B cell (primary cell): ENCODE results near the gene SAMD7. TPM values are rescaled to one million over a fixed set of nuclear protein-coding genes. Genes with fewer than 3 reads are reported as not detected.

Experiments used
- ATAC-seq: fragments of 200-7000 bp; cut with Tn5 transposase; one replicate; pipeline ENCODE4 v1.10.0; 2021; ENCODE audit warnings: low read depth, mild to moderate bottlenecking, moderate number of reproducible peaks, moderate library complexity
- CTCF ChIA-PET: fragments of 350-600 bp; sonication (Branson Sonifier 250); formaldehyde crosslinking; loops from one replicate; lab custom pipeline; 2021; ENCODE audit warnings: antibody characterized with exemption, inconsistent platforms; lab: Charles Lee
- POLR2A ChIA-PET: fragments of 350-600 bp; sonication (Branson Sonifier 250); formaldehyde crosslinking; loops from one replicate; lab custom pipeline; 2021; ENCODE audit warnings: antibody characterized with exemption; lab: Charles Lee
- DNase-seq: peaks from one replicate; pipeline ENCODE4 v3.0.0; 2013
- H2AFZ ChIP-seq: 2 replicates; pipeline ENCODE4 v1.6.1; 2012; ENCODE audit warnings: mild to moderate bottlenecking, low read depth, low read length; ENCODE audit not compliant: insufficient read depth, poor library complexity, severe bottlenecking
- H3K27ac ChIP-seq, 2 donors: 1 replicate in 1 of 2; 2 replicates in 1 of 2; pipeline ENCODE4 v1.5.1; 2012 to 2013; ENCODE audit warnings: low read length in 2 of 2, mild to moderate bottlenecking in 2 of 2, moderate library complexity in 1 of 2
- H3K27me3 ChIP-seq, 4 experiments: fragments of 200-600 bp in 1 of 4; sonication (generic) in 1 of 4; replicated peaks in 1 of 4; 1 replicate in 2 of 4; 2 replicates in 2 of 4; pipeline versions ENCODE4 v1.6.1 to v1.7.0; 2013 to 2016; ENCODE audit warnings: low read length in 3 of 4, mild to moderate bottlenecking in 2 of 4, mixed read lengths in 1 of 4, moderate library complexity in 1 of 4; ENCODE audit not compliant: insufficient read depth in 4 of 4, control insufficient read depth in 3 of 4; ENCODE audit errors: control extremely low read depth in 1 of 4
- H3K36me3 ChIP-seq, 2 experiments: replicated peaks in 1 of 2; 1 replicate in 1 of 2; 2 replicates in 1 of 2; pipeline versions ENCODE4 v1.6.1 to v1.7.1; 2013; ENCODE audit warnings: low read length in 1 of 2; ENCODE audit not compliant: insufficient read depth in 2 of 2, control insufficient read depth in 1 of 2; ENCODE audit errors: control extremely low read depth in 1 of 2, extremely low read depth in 1 of 2
- H3K4me1 ChIP-seq, 2 donors: fragments of 200-600 bp in 1 of 2; sonication (generic) in 1 of 2; 1 replicate in 1 of 2; 2 replicates in 1 of 2; pipeline versions ENCODE4 v1.5.1 to v1.6.1; 2013 to 2017; ENCODE audit warnings: low read length in 2 of 2; ENCODE audit not compliant: control insufficient read depth in 2 of 2, insufficient read depth in 2 of 2
- H3K4me2 ChIP-seq: replicated peaks from 2 replicates; pipeline ENCODE3; 2012; ENCODE audit warnings: mild to moderate bottlenecking, low read depth, low read length; ENCODE audit not compliant: poor library complexity, severe bottlenecking
- H3K4me3 ChIP-seq, 5 experiments: fragments of 200-600 bp in 1 of 5; sonication (generic) in 1 of 5; 1 replicate in 3 of 5; 2 replicates in 2 of 5; pipeline versions ENCODE4 v1.5.1 to v1.7.0; 2011 to 2016; ENCODE audit warnings: low read length in 4 of 5, mild to moderate bottlenecking in 4 of 5, low read depth in 2 of 5, control low read depth in 1 of 5, moderate library complexity in 1 of 5; ENCODE audit not compliant: insufficient read depth in 1 of 5; ENCODE audit errors: control extremely low read depth in 1 of 5, extremely low read depth in 1 of 5
- H3K79me2 ChIP-seq: fragments of 200-600 bp; sonication (generic); one replicate; pipeline ENCODE4 v1.6.0; 2016; ENCODE audit warnings: low read length; ENCODE audit not compliant: control insufficient read depth, insufficient read depth
- H3K9ac ChIP-seq: fragments of 200-600 bp; sonication (generic); 2 replicates; pipeline ENCODE4 v1.6.1; 2017; ENCODE audit warnings: mild to moderate bottlenecking, low read length, moderate library complexity
- H3K9me3 ChIP-seq, 3 donors: one replicate each; pipeline versions ENCODE4 v1.6.1 to v1.7.1; 2013; ENCODE audit warnings: low read length in 2 of 3; ENCODE audit not compliant: control insufficient read depth in 2 of 3, insufficient read depth in 1 of 3; ENCODE audit errors: control extremely low read depth in 1 of 3
- H4K20me1 ChIP-seq: 2 replicates; pipeline ENCODE4 v1.6.0; 2012; ENCODE audit warnings: mild to moderate bottlenecking, low read length; ENCODE audit not compliant: insufficient read depth, control insufficient read depth, poor library complexity, severe bottlenecking
- H3K27ac Mint-ChIP-seq: one replicate; pipeline ENCODE4 v1.8.0; 2021; ENCODE audit warnings: mixed read lengths
- H3K27me3 Mint-ChIP-seq: one replicate; pipeline ENCODE4 v1.8.0; 2021; ENCODE audit warnings: mixed read lengths
- H3K4me1 Mint-ChIP-seq: one replicate; pipeline ENCODE4 v1.8.0; 2021; ENCODE audit warnings: mixed read lengths
- H3K4me3 Mint-ChIP-seq: one replicate; pipeline ENCODE4 v1.8.0; 2021; ENCODE audit warnings: mixed read lengths
- H3K9me3 Mint-ChIP-seq: one replicate; pipeline ENCODE4 v1.8.0; 2022; ENCODE audit warnings: mixed read lengths; ENCODE audit not compliant: insufficient read depth
- CTCF ChIP-seq: fragments of 200-600 bp; IDR thresholded peaks from one replicate; pipeline ENCODE4 v1.8.0; 2022; ENCODE audit warnings: antibody characterized with exemption, mild to moderate bottlenecking
- EZH2 ChIP-seq: IDR thresholded peaks from 2 replicates; pipeline ENCODE4 v1.6.1; 2012; ENCODE audit warnings: borderline replicate concordance, low read depth, mild to moderate bottlenecking, moderate library complexity, low read length; ENCODE audit not compliant: insufficient read depth, poor library complexity, severe bottlenecking
- WGBS: methylation state at CpG from one replicate; pipeline ENCODE4 v1.1.5; 2013; ENCODE audit warnings: missing lambda C conversion rate; ENCODE audit not compliant: insufficient coverage; 5-methylcytosine and 5-hydroxymethylcytosine counted together
- intact Hi-C: fragments of 100-400 bp; cut with micrococcal nuclease; formaldehyde crosslinking; loops from one replicate; pipeline ENCODE4 v1.10.0; 2022
- polyA plus RNA-seq: library from polyadenylated mRNA; depleted of rRNA; stranded (reverse); fragments of >200 nt; gene quantifications from 2 replicates; pipeline ENCODE4 v1.2.3, GENCODE V29; 2012
- total RNA-seq, 2 donors: library from RNA; stranded (reverse); fragments of 120-200 nt in 1 of 2; gene quantifications; 1 replicate in 1 of 2; 2 replicates in 1 of 2; pipeline versions ENCODE4 v1.2.3 to v1.2.4, GENCODE V29; 2013 to 2022

The SAMD7 gene
- total and polyA plus RNA-seq, 2 donors (not counting 1 experiment from before 2014, with no cell fraction given): not detected

GRCh38 chr3:169897284-169897683 is 14.1 kb upstream of the SAMD7 start:
- H3K4me3 Mint-ChIP-seq: no peak overlapping the region
- H3K4me1 Mint-ChIP-seq: no peaks in the 10 kb centered on the region
- H3K27me3 Mint-ChIP-seq: no peaks in the 10 kb centered on the region
- Histone ChIP-seq H3K79me2 (no peaks in the 10 kb centered on the region), H3K4me1 (no peaks in the 10 kb centered on the region), H2AFZ (no peak overlapping the region), H3K4me3 (no peak overlapping the region), H3K4me2 (no peak overlapping the region), H3K9ac (no peak overlapping the region), H4K20me1 (no peaks in the 10 kb centered on the region), H3K27me3 (no peaks in the 10 kb centered on the region), H3K9me3 (peaks cover 0 to 17% (median 7%) of the 10 kb centered on the region in 3 donors), H3K36me3 (no peaks in the 10 kb centered on the region), H3K27ac (no peak overlapping the region)
- intact Hi-C loops: no loop called here
- no peak for ATAC-seq
- H3K27ac Mint-ChIP-seq: no peak overlapping the region
- WGBS: 86% methylated on average over 1 of the region's 1 CpG
- ChIA-PET CTCF (no interaction called here), POLR2A (no interaction called here)
- DNase-seq: no peak
- no peaks in the 10 kb centered on the region for H3K9me3 Mint-ChIP-seq
- TF ChIP-seq EZH2 (no peak), CTCF (no peak)

DNA sequence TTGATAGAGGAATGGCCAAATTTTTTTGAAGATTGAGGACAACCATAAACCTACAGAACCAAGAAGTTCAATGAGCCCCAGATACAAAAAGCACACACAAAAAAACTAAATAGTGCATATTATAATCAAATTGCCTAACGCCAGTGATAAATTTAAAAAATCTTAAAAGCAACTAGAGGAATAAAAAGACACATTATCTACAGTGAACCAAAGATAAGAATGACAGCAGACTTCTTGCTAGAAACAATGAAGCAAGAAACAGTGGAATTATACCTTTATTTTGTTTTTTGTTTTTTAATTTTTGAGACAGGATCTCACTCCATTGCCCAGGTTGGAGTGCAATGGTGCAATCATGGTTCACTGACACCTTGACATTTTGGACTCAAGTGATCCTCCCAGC is 9.9 kb upstream of the SAMD7 start:
- Mint-ChIP-seq H3K27ac (no peak overlapping the region), H3K4me1 (no peaks in the 10 kb centered on the region), H3K4me3 (no peak overlapping the region), H3K9me3 (no peaks in the 10 kb centered on the region), H3K27me3 (no peaks in the 10 kb centered on the region)
- CTCF ChIA-PET: no interaction called here
- ATAC-seq: no peak
- no peak for DNase-seq
- POLR2A ChIA-PET: no interaction called here
- intact Hi-C loops: no loop called here
- no peak overlapping the region for H2AFZ ChIP-seq
- no peak overlapping the region for H3K4me3 ChIP-seq
- no peak for TF ChIP-seq EZH2
- no peak for TF ChIP-seq CTCF
- H3K4me1 ChIP-seq: no peaks in the 10 kb centered on the region
- no peaks in the 10 kb centered on the region for H3K79me2 ChIP-seq
- no peaks in the 10 kb centered on the region for H3K36me3 ChIP-seq
- H3K4me2 ChIP-seq: no peak overlapping the region
- no CpG with 5 or more reads among the region's 1 CpG for WGBS
- no peaks in the 10 kb centered on the region for H4K20me1 ChIP-seq
- no peak overlapping the region for H3K9ac ChIP-seq
- no peaks in the 10 kb centered on the region for H3K27me3 ChIP-seq
- peaks cover 0 to 17% (median 15%) of the 10 kb centered on the region in 3 donors for H3K9me3 ChIP-seq
- no peak overlapping the region for H3K27ac ChIP-seq
